GM12875 (cell line): ENCODE measurements around the gene NDUFV2.

ENCODE experiments used
- H3K4me3 ChIP-seq: one replicate; pipeline ENCODE4 v1.5.1; 2011; ENCODE audit warnings: low read depth, low read length, control low read depth
- CTCF ChIP-seq: IDR thresholded peaks from 2 replicates; pipeline ENCODE4 v1.5.1; 2011; ENCODE audit warnings: low read depth, mild to moderate bottlenecking, control low read depth, inconsistent platforms, low read length, moderate library complexity, borderline replicate concordance; ENCODE audit not compliant: insufficient read depth

The NDUFV2 gene

GRCh38 chr18:9132628-9133027 is 30.1 kb downstream of the NDUFV2 start:
- no peak overlapping the region for H3K4me3 ChIP-seq

GRCh38 chr18:9133225-9133624 is 30.7 kb downstream of the NDUFV2 start:
- TF ChIP-seq CTCF: no peak
- no peak overlapping the region for H3K4me3 ChIP-seq

More at GRCh38 chr18:9132628-9133027, 30.1 kb downstream of the NDUFV2 start:
- TF ChIP-seq CTCF: no peak

- TF ChIP-seq CTCF: no peak
Observed at GRCh38 chr18:9135081-9135911, 32.8 kb downstream of the NDUFV2 start.

GRCh38 chr18:9135912-9136314 is 33.4 kb downstream of the NDUFV2 start:
- H3K4me3 ChIP-seq: peak overlapping the region; percentile 64
- no peak for TF ChIP-seq CTCF

More at GRCh38 chr18:9135081-9135911, 32.8 kb downstream of the NDUFV2 start:
- peak overlapping the region; percentile 64 for H3K4me3 ChIP-seq

- TF ChIP-seq CTCF: no peak
Observed at GRCh38 chr18:9136315-9137155, 34.0 kb downstream of the NDUFV2 start, which contains the start of gene ANKRD12. Gene ANKRD12, plus strand, starts transcription at chr18:9136781. Its CDS starts 45,652 bp downstream, at chr18:9182433.

GRCh38 chr18:9137168-9138066 is 34.9 kb downstream of the NDUFV2 start:
- no peak for TF ChIP-seq CTCF
- peak overlapping the region; percentile 59 for H3K4me3 ChIP-seq

More at GRCh38 chr18:9136315-9137155, 34.0 kb downstream of the NDUFV2 start, which contains the start of gene ANKRD12:
- peak within 1 kb of the TSS; percentile 64 for H3K4me3 ChIP-seq
